CD4-positive, alpha-beta T cell treated with Interleukin-4 for 1 hour (primary cell): ENCODE data around the gene MSLN.
"Not testable (repeated sequence)": the region's sequence is repeated elsewhere in the genome, so short reads cannot be mapped to it uniquely, and the experiment has no call there.

Experiments
- DNase-seq, 2 donors: peaks; one replicate each; pipeline ENCODE4 v3.0.0-alpha.2; 2020 to 2022

Gene MSLN

GRCh38 chr16:761625-762513 lies 1.3 kb downstream of the MSLN start:
- DNase-seq, result no peak

DNA sequence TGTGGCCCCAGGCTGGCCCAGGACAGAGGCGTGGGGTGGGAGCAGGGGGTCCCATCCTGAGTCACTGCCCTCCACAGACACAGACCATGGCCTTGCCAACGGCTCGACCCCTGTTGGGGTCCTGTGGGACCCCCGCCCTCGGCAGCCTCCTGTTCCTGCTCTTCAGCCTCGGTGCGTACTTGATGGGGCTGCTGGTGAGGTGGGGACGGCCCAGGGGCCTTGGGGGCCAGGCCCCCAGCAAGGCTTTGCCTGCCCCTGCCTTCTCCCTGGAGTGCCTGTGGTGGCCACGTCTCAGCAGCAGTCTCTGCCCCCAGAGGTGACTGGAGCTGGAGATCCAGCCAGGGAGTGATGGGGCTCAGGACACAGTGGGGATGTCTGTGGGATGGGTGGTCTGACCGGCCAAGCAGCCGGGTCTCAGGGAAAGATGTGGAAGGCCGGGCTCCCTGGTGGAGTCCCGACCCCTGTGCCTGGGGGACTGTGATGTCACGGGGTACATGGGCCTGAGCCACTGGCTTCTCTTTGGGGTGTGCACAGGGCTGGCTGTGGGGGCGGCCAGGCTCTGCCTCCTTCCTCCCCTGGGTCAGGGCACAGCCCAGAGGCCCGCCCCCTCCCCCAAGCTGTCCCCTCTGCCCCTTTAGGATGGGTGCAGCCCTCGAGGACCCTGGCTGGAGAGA lies 2.2 kb downstream of the MSLN start:
- DNase-seq, result no peak

- DNase-seq, result no peak
Measured at GRCh38 chr16:763369-764183, 3.0 kb downstream of the MSLN start.

- no peak for DNase-seq
Measured at GRCh38 chr16:764184-764750, 3.7 kb downstream of the MSLN start.

DNA sequence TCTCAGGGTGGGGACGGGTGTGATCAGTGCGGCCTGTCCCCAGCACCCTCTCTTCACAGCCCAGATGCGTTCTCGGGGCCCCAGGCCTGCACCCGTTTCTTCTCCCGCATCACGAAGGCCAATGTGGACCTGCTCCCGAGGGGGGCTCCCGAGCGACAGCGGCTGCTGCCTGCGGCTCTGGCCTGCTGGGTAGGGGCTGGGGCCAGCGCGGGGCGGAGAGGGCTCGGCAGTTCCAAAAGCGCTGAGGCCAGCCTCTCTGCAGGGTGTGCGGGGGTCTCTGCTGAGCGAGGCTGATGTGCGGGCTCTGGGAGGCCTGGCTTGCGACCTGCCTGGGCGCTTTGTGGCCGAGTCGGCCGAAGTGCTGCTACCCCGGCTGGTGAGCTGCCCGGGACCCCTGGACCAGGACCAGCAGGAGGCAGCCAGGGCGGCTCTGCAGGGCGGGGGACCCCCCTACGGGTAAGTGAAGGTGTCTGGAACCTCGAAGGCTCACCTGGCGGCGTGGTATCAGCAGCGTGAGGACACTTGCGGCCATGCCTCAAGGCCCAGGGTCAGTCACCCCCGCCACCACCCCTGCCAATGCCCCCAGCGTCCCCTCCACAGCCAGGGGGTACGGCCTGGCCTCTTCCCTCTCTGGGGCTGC lies 4.4 kb downstream of the MSLN start:
- no peak for DNase-seq

DNA sequence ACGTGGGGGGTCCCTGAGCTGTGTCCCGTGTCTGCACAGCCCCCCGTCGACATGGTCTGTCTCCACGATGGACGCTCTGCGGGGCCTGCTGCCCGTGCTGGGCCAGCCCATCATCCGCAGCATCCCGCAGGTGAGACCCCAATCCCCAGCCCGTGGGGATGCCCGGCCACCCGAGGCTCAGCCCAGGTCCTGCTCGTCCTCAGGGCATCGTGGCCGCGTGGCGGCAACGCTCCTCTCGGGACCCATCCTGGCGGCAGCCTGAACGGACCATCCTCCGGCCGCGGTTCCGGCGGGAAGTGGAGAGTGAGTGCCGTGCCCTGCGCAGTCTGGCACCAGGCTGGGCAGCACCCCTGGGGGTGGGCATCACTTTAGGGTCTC lies 4.9 kb downstream of the MSLN start:
- no peak for DNase-seq

DNA sequence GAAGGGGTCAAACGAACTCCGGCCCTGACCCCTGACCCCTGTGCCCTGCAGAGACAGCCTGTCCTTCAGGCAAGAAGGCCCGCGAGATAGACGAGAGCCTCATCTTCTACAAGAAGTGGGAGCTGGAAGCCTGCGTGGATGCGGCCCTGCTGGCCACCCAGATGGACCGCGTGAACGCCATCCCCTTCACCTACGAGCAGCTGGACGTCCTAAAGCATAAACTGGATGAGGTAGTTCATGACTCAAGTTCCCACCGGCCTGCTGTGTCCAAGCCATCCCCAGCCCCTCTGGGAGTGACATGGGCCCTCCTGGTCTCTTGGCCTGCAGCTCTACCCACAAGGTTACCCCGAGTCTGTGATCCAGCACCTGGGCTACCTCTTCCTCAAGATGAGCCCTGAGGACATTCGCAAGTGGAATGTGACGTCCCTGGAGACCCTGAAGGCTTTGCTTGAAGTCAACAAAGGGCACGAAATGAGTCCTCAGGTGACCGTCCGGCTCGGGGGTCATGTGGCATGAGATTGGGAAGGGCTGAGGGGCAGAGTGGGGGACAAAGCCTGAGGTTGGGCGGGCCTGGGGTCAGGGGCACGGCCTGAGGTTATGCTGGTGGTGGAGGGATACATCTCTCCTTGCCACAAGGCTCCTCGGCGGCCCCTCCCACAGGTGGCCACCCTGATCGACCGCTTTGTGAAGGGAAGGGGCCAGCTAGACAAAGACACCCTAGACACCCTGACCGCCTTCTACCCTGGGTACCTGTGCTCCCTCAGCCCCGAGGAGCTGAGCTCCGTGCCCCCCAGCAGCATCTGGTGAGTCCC lies 5.7 kb downstream of the MSLN start:
- DNase-seq, result no peak

- DNase-seq, result no peak
Measured at GRCh38 chr16:766820-767640, 6.5 kb downstream of the MSLN start.

- no peak for DNase-seq
Measured at GRCh38 chr16:767743-768235, 7.3 kb downstream of the MSLN start.

- DNase-seq, result no peak
Measured at GRCh38 chr16:768428-768827, 7.9 kb downstream of the MSLN start.

- DNase-seq, result no peak
Measured at GRCh38 chr16:769184-769784, 8.8 kb downstream of the MSLN start.

GRCh38 chr16:769934-770333 lies 9.4 kb downstream of the MSLN start:
- no peak for DNase-seq

- no peak for DNase-seq
Measured at GRCh38 chr16:770411-770810, 9.9 kb downstream of the MSLN start.

DNA sequence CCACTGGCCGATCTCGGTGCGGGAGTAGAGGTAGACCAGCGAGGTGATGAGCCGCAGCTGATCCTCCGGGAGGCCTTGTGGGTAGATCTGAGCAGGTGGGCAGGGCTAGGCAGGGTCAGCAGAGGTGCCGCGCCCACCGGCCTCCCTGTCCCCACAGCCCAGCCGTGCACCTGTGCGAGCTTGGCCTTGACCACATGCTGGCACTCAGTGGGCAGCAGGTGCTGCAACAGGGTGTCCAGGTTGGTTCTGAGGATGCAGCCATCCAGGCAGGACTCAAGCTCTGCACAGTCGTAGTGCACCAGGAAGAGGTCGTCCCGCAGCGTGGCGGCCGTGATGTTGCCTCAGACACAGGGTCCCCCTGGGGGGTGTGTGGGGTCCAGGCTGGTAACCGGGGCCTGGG lies 12.4 kb downstream of the MSLN start:
- no peak for DNase-seq

GRCh38 chr16:774086-775001 lies 13.8 kb downstream of the MSLN start:
- no peak for DNase-seq

DNA sequence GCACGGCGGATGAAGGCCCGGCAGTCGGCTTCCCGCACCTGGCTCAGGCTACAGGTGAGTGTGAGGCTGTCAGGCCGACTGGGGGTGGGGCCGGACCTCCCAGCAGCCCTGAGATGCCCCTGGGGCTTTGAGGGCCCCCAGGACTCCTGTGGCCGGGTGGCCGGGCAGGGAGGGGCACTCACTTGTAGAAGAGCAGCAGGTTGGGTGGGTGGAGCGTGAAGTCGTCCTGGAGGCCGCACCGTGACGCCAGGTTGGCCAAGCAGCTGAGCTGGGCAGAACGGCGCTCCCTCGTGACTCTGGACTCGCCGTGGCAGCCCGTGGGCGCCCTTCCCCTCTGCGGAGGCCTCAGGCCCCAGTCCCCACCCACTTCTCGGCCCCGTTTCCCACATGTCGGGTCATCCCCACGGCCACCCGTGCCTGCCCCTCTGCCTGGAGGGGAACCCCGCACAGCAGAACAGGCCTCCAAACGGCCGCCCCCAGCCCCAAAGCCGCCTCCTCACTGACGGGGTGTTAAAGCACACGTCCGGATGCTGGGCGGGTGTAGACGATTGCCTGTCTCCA lies 14.8 kb downstream of the MSLN start:
- no peak for DNase-seq

DNA sequence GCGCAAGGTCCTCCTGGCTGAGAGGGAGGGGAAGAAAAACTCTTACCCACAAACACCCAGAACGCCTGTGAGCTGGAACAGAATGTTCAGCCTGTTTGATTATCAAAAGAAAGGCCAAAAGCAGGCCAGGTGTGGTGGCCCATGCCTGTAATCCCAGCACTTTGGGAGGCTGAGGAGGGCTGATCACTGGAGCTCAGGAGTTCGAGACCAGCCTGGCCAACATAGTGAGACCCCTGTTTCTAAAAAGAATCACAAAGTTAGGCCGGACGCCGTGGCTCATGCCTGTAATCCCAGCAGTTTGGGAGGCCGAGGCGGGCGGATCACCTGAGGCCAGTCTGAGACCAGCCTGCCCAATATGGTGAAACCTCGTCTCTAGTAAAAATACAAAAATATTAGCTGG lies 15.8 kb downstream of the MSLN start:
- DNase-seq, result not testable (repeated sequence)

- no peak for DNase-seq
Measured at GRCh38 chr16:776824-777223, 16.3 kb downstream of the MSLN start.

- DNase-seq, result no peak
Measured at GRCh38 chr16:777826-778225, 17.3 kb downstream of the MSLN start.
